Colonic mucosa (tissue), 4 donors: ENCODE results near the gene ABLIM1. TPM values are rescaled to one million over a fixed set of nuclear protein-coding genes. Genes with fewer than 3 reads are reported as not detected.
A peak's percentile ranks its signal among the peaks of the same experiment; 100 is the strongest.

Experiments
- DNase-seq: peaks from one replicate; pipeline ENCODE4 v3.0.0-alpha.2; 2020
- H3K27ac ChIP-seq: fragments of 200-600 bp; one replicate; pipeline ENCODE4 v1.8.0; 2021
- H3K27me3 ChIP-seq: fragments of 200-600 bp; one replicate; pipeline ENCODE4 v1.8.0; 2021
- H3K36me3 ChIP-seq: fragments of 200-600 bp; one replicate; pipeline ENCODE4 v1.8.0; 2021
- H3K4me1 ChIP-seq: fragments of 200-600 bp; one replicate; pipeline ENCODE4 v1.8.0; 2021; ENCODE audit warnings: mild to moderate bottlenecking
- H3K4me3 ChIP-seq: fragments of 200-600 bp; one replicate; pipeline ENCODE4 v1.8.0; 2021
- H3K9ac ChIP-seq, 2 donors: one replicate each; pipeline ENCODE4 v1.7.0; 2013; ENCODE audit warnings: control low read depth in 2 of 2, low read depth in 2 of 2, low read length in 2 of 2
- H3K9me3 ChIP-seq: fragments of 200-600 bp; one replicate; pipeline ENCODE4 v1.8.0; 2021
- CTCF ChIP-seq: fragments of 200-600 bp; IDR thresholded peaks from one replicate; pipeline ENCODE4 v1.8.0; 2022; ENCODE audit warnings: antibody characterized with exemption, mild to moderate bottlenecking
- intact Hi-C: fragments of 100-400 bp; cut with DNase I; formaldehyde crosslinking; loops from one replicate; pipeline ENCODE4 v1.14.1; 2022
- total RNA-seq, 2 donors: library from RNA; stranded (reverse); fragmentation: NEBNext Ultra II Directional in 1 of 2; extraction: Animal tissue kit (Norgen Biotek cat#: 25700) in 1 of 2; gene quantifications; one replicate each; pipeline ENCODE4 v1.2.1, GENCODE V29; 2021
- donor health status: healthy.
- donor health status: DM: no; HTN: no; CAD: no.
- donor health status: DM: no; HTN: no; CAD: no.

Gene ABLIM1
- total RNA-seq, 2 donors from 2014 or later: 118 to 131 TPM

GRCh38 chr10:114508376-114508775 is 149.7 kb downstream of the ABLIM1 start:
- Histone ChIP-seq H3K4me3 (no peak overlapping the region), H3K9ac (no peak overlapping the region), H3K27me3 (no peaks in the 10 kb centered on the region), H3K36me3 (no peaks in the 10 kb centered on the region), H3K4me1 (peaks cover 15% of the 10 kb centered on the region), H3K9me3 (no peaks in the 10 kb centered on the region), H3K27ac (no peak overlapping the region)
- TF ChIP-seq CTCF: no peak
- no peak for DNase-seq
- intact Hi-C loops: no loop called here

GRCh38 chr10:114507449-114507848 is 150.6 kb downstream of the ABLIM1 start:
- Histone ChIP-seq H3K27me3 (no peaks in the 10 kb centered on the region), H3K27ac (peak overlapping the region; percentile 50), H3K4me3 (no peak overlapping the region), H3K4me1 (peaks cover 15% of the 10 kb centered on the region), H3K9ac (peak overlapping the region in 1 of 2 donors; percentile 71), H3K36me3 (no peaks in the 10 kb centered on the region), H3K9me3 (no peaks in the 10 kb centered on the region)
- DNase-seq: peak; percentile 93
- intact Hi-C loops: no loop called here
- TF ChIP-seq CTCF: no peak

GRCh38 chr10:114506871-114507385 is 151.1 kb downstream of the ABLIM1 start:
- no peaks in the 10 kb centered on the region for H3K27me3 ChIP-seq
- DNase-seq: no peak
- no peaks in the 10 kb centered on the region for H3K9me3 ChIP-seq
- TF ChIP-seq CTCF: no peak
- intact Hi-C loops: no loop called here
- H3K4me3 ChIP-seq: no peak overlapping the region
- no peaks in the 10 kb centered on the region for H3K36me3 ChIP-seq
- H3K4me1 ChIP-seq: peaks cover 15% of the 10 kb centered on the region
- peak overlapping the region; percentile 50 for H3K27ac ChIP-seq
- peak overlapping the region in 1 of 2 donors; percentile 71 for H3K9ac ChIP-seq

GRCh38 chr10:114504769-114505579 is 153.1 kb downstream of the ABLIM1 start:
- Histone ChIP-seq H3K27ac (peak overlapping the region; percentile 0), H3K36me3 (no peaks in the 10 kb centered on the region), H3K27me3 (no peaks in the 10 kb centered on the region), H3K4me1 (peaks cover 15% of the 10 kb centered on the region), H3K4me3 (no peak overlapping the region), H3K9me3 (no peaks in the 10 kb centered on the region), H3K9ac (no peak overlapping the region)
- no peak for DNase-seq
- no peak for TF ChIP-seq CTCF
- intact Hi-C loops: no loop called here

- no peak for DNase-seq
- H3K4me1 ChIP-seq: peaks cover 4% of the 10 kb centered on the region
- no peak for TF ChIP-seq CTCF
- no peaks in the 10 kb centered on the region for H3K9me3 ChIP-seq
- intact Hi-C loops: no loop called here
- no peaks in the 10 kb centered on the region for H3K36me3 ChIP-seq
- H3K27me3 ChIP-seq: no peaks in the 10 kb centered on the region
- no peak overlapping the region for H3K4me3 ChIP-seq
- H3K9ac ChIP-seq: no peak overlapping the region
- no peak overlapping the region for H3K27ac ChIP-seq
Observed at GRCh38 chr10:114502074-114502473, 156.0 kb downstream of the ABLIM1 start.
